MM.1S (cell line): ENCODE measurements around the gene SLC35B4.

Source experiments
- CTCF ChIP-seq: fragments of 300-600 bp; sonication (generic); IDR thresholded peaks from 2 replicates; pipeline ENCODE4 v1.5.1; 2016; ENCODE audit warnings: antibody characterized with exemption, low read length, mixed read lengths
- EZH2phosphoT487 ChIP-seq: fragments of 300-600 bp; sonication (generic); IDR thresholded peaks from 2 replicates; pipeline ENCODE4 v1.6.1; 2018; ENCODE audit warnings: antibody characterized with exemption, low read length

- no peak for TF ChIP-seq EZH2phosphoT487
- TF ChIP-seq CTCF, result no peak
These were observed 821 bp downstream of the SLC35B4 start for GRCh38 chr7:134315679-134316538.
